ENCODE results near the gene BDP1.

DNA sequence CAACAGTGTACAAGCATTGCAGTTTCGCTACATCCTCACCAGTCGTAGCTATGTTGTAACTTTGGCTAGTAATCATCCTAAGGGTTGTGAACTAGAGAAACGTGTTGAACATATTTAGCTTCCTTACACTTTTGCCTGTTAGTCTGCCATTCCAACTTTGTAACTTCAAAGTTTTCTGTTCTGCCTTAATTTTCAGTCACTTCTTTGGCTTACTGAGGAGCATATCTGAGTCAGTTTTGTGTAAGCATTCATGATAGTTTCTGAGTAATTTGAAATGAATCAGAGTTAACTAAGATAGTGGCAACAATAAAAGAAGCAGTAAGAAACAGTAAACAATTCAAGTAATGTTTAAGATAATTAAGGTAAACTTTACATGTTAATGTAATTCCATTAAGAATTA lies 72.8 kb downstream of the BDP1 start:
- TF ChIP-seq POLR2A (IDR thresholded peaks at IDR 0.05; ENCODE audit: low read length) (no peak), GATA1 (IDR thresholded peaks at IDR 0.05; ENCODE audit: low read depth, low read length) (no peak)

Data from erythroblast (primary cell).